ENCODE data around the gene BCAT1.
"Not testable (repeated sequence)": the region's sequence is repeated elsewhere in the genome, so short reads cannot be mapped to it uniquely, and the experiment has no call there.

BCAT1 gene

GRCh38 chr12:24926080-24926479, 22.8 kb downstream of the BCAT1 start:
- not testable (repeated sequence) for DNase-seq

- DNase-seq: no peak
Observed at GRCh38 chr12:24922090-24922489, 26.8 kb downstream of the BCAT1 start.

GRCh38 chr12:24921251-24922038, 27.5 kb downstream of the BCAT1 start:
- no peak for DNase-seq

GRCh38 chr12:24920141-24920540, 28.8 kb downstream of the BCAT1 start:
- DNase-seq: no peak

- DNase-seq: no peak
Observed at GRCh38 chr12:24919346-24920001, 29.4 kb downstream of the BCAT1 start.

GRCh38 chr12:24918596-24918995, 30.3 kb downstream of the BCAT1 start:
- no peak for DNase-seq

GRCh38 chr12:24915501-24915900, 33.4 kb downstream of the BCAT1 start:
- no peak for DNase-seq

GRCh38 chr12:24913953-24914352, 34.9 kb downstream of the BCAT1 start:
- DNase-seq: no peak

GRCh38 chr12:24913130-24913529, 35.8 kb downstream of the BCAT1 start:
- no peak for DNase-seq

- no peak for DNase-seq
Observed at GRCh38 chr12:24911271-24911791, 37.6 kb downstream of the BCAT1 start.

- DNase-seq: not testable (repeated sequence)
Observed at GRCh38 chr12:24910192-24910591, 38.7 kb downstream of the BCAT1 start.

GRCh38 chr12:24909667-24910066, 39.2 kb downstream of the BCAT1 start:
- DNase-seq: peak in 1 of 2 donors; percentile 70

- DNase-seq: no peak
Observed at GRCh38 chr12:24907464-24907863, 41.4 kb downstream of the BCAT1 start.

GRCh38 chr12:24906141-24906540, 42.8 kb downstream of the BCAT1 start:
- DNase-seq: no peak

- DNase-seq: no peak
Observed at GRCh38 chr12:24905431-24905830, 43.5 kb downstream of the BCAT1 start.

- no peak for DNase-seq
Observed at GRCh38 chr12:24904871-24905270, 44.0 kb downstream of the BCAT1 start.

- DNase-seq: no peak
Observed at GRCh38 chr12:24903329-24904088, 45.4 kb downstream of the BCAT1 start.

- DNase-seq: peak in 1 of 2 donors; percentile 9
Observed at GRCh38 chr12:24902511-24903328, 46.2 kb downstream of the BCAT1 start.

- no peak for DNase-seq
Observed at GRCh38 chr12:24901576-24902461, 47.1 kb downstream of the BCAT1 start.

GRCh38 chr12:24900196-24900595, 48.7 kb downstream of the BCAT1 start:
- DNase-seq: no peak

GRCh38 chr12:24899503-24900075, 49.3 kb downstream of the BCAT1 start:
- no peak for DNase-seq
